ENCODE data around the gene CLRN3.

CLRN3 gene

GRCh38 chr10:127874671-127875448 lies 17.9 kb downstream of the CLRN3 start:
- no peak for DNase-seq

- no peak for DNase-seq
Observed at GRCh38 chr10:127873901-127874470, 18.8 kb downstream of the CLRN3 start.

DNA sequence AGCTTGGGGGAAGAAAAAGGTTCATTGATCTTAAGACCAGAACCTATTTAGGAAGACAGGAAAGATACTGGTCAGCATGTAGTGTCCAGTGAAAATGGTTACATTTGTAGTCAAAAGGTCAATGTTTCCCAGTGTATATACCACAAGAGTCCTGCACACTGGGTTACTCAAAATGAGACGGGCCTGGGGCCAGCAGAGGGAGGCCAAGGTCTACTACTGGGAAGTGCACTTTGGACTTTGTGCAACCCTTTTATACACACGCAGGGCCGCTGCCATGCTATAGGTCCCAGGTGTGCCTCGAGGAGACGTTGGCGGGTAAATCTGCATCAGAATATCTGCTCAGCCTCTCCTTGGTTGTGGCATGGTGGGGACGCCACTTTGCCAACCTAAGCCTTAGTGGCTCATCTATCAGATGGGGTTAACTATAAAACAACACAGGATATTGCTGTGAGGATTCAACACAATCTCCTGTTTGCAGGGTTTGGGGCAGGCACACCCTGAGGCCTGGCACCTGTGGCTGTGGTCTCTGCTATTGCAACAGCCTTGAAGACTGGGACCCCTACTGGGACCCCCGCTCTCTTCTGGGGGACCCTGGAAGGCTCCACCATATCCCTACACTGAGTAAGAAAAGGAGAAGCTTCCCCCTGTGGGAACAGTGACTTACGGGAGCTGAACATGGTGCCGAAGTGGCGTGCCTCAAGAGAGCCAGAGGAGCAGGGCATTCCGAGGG lies 19.7 kb downstream of the CLRN3 start:
- no peak for DNase-seq

GRCh38 chr10:127872011-127872761 lies 20.6 kb downstream of the CLRN3 start:
- DNase-seq, result no peak

DNA sequence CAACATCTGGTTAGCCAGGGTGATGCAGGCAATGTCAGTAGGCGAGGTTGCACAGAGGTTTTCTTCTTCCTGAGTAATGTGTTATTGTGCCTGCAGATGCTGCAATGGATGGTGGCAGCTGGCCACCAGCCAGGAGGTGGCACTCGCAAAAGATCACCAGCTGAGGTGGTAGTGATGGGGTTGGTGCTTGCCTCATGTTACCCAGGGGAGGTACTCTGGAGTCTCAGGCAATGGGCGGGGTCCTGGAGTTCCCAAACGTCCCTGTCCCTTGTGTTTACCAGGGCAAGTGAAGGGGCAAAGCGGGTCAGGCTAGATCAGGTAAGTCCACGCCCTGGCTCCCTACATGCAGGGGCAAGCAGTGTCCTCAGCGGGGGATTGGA lies 21.1 kb downstream of the CLRN3 start:
- no peak for DNase-seq

DNA sequence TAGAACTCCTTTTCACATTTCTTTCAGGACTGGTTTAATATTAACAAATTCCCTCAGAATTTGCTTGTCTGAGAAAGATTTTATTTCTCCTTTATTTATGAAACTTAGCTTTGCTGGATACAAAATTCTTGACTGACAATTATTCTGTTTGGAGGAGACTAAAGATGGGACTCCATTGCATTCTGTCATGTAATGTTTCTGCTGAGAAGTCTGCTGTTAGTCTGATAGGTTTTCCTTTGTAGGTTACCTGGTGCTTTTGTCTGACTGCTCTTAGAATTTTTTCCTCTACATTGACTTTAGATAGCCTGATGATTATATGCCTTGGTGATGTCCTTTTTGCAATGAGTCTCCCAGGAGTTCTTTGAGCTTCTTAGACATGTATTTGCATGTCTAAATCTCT lies 23.4 kb downstream of the CLRN3 start:
- DNase-seq, result no peak

DNA sequence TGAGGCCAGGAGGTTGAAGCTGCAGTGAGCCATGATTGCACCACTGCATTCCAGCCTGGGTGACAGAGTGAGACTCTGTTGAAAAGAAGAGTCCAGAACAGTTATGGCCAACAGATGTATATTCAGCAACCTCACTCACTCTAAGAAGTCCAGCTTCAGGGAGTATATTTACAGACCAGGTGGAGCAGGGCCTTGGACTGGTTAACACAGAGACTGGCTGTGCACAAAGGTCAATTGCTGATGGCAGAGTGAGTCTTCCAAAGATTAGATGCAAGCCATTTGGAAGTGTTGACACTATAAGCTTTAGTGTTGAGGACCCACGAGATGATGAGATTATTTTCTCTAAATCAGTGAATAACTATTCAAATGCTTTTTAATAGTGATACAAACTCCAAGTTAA lies 24.9 kb downstream of the CLRN3 start:
- no peak for DNase-seq

DNA sequence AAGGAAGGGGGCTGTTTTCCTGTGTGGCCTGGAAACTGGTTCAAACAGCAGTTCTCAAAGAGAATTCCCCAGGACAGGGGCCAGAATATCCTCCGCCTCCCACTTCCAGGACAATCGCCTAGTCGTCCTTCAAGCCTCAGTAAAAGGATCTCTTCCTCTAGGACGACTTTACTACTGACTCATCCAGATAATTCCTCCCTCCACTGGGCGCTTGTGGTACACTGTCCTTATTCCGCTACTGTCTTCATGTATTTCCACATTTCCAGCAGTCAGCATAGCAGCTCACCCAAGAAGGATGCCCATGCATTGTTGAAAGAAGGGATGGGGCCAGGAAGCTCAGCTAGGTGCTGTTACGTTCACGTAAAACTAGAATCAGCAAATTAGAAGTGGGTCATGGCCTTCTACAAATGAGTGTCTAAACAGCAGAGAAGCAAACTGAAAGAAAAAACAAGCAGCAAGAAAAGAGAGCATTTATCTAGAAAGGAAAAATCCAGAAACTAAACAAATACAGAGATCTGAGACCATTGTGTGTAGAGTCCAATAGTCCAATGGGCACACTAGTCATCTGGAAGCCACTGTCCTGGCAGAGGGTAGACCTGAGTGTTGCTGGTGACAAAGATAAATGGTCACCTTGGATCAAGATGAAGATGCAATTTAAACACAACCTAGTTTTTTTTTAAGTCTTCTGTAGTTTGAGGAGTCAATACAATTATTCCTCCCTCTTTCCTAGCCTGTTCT lies 26.3 kb downstream of the CLRN3 start:
- DNase-seq, result no peak

- DNase-seq, result no peak
Observed at GRCh38 chr10:127863231-127863825, 29.4 kb downstream of the CLRN3 start.

- no peak for DNase-seq
Observed at GRCh38 chr10:127860592-127860991, 32.1 kb downstream of the CLRN3 start.

GRCh38 chr10:127855976-127856375 lies 36.8 kb downstream of the CLRN3 start:
- DNase-seq, result no peak

DNA sequence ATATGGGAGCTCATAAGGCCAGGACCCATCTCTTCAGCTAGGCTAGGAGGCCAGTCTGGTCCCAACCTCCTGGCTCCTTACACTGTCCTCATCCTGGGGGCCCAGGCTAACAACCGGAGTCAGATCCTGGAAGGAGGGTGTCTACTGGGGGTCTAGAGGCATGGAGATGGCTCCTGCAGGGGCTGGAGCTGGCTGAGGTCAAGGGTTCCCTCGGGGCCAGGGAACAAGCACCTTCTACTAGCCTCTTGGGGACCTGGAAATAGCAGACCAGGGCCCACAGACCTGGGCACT lies 37.2 kb downstream of the CLRN3 start:
- DNase-seq, result no peak

DNA sequence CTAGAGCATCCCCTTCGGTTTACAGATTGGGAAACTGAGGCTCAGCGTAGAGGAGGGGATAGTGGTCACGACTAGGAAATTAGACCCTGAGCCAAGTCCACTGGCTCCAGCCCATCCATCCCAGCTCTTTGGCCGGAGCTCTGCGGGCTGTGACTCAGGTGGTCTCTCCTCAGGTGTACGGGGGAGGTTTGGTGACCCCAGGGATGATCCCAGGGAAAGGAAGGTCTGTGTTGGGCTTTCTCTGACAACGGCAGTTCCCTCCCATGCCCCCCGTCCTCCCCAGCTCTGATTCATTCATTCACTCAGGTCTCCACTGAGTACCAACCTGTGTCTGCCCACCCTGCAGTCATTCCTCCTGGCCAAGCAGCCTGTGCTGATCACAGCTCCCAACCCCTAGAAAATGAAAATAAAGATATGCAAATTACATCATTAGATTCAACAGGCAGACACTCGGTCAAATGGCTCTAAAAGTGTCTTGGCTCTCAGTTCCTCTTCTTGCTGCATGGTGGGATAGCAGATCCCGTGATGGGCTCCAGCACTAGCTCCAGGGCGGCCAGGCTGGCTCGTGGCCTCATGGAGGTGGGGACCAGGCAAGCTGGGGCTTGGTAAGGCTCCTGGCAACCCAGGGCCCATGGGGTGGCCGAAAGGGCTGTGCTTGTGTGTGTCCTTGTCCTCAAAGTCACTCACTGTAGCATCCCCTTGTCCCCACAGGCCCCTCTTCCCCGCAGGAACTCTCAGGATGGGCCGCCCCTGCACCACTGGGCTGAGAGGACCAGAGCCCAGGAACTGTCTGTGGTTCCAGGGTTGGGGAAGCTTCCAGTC lies 37.8 kb downstream of the CLRN3 start:
- DNase-seq, result no peak

- no peak for DNase-seq
Observed at GRCh38 chr10:127853868-127854768, 38.6 kb downstream of the CLRN3 start.

DNA sequence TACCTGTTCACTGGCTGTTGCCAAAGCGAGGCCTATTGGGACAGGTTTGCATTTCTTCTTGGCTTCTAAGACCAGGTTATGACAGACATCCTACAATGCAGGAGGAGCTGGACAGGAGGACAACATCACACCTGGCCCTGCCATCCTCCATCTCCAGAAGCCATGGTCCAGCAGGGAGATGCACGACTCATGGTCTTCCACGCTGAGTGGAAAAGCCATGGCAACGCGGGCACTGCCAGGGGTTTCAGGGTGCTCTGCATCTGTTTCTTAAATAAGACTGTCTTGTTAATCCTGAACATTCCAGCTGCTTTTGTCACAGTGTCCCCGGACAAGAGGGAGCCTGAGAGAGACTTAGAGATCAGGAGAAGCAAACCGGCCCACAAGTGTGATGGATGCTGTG lies 40.3 kb downstream of the CLRN3 start:
- no peak for DNase-seq

DNA sequence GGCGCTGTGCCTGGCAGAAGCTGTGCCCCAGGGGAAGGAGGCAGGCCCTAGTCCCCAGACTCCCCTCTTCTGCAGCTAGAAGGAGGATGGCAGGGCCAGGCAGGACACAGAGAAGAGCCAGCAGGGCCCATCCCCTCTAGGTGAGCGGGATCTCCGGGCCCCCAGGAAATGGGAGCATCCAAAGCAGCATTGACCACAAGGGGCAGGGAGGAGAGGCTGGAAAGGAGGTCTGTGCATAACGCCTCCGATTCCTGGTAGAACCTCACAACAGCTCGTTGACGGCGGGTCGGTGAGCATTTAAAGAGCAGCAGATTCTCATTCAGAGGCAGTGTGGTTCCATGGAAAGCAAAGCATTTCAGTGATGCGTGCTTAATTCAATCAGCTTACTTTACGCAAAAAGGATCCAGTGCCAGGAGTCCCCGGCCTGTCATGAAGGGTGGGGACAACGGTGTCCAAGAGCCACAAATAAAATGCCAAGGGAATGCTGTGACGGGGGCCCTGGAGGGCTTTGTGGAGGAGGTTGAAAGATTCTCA lies 41.0 kb downstream of the CLRN3 start:
- DNase-seq, result no peak

DNA sequence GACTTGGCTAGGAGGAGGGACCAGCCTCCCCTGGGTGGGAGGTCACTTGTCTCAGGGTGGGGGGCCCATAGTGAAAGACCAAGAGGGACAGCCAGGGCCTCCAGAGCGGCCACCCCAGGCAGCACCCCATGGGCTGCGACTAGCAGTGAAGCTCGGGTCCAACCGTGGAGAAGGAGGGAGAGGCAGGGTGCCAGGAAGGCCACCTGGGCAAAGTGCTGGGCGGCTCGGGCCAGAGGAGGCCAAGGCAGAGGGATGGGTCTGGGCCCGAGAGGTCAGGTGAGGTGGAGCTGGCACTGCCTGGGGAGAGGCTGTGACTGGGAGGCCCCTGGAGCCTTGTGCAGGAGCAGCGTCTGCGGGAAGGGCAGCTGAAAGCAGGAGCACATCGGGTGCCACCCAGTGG lies 41.8 kb downstream of the CLRN3 start:
- DNase-seq, result no peak

DNA sequence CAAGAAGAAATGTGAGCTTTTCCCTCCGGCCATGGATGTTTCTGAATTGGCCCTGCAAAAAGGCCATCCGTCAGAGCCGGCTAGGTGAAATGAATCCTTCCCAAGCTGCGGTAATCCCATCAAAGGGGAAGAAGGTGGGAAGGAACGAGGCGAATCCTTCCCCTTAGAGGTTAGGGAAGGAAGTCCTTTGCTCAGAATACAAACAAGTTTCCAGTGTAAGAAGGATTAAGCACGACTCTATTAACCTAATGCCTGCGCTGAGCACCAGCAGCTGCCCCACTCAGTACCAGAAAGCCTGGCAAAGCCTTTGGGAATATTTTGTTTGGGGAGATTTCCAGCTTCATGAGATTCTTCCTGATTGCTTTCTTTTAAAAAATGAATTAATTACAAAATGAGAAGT lies 42.8 kb downstream of the CLRN3 start:
- no peak for DNase-seq

GRCh38 chr10:127849224-127849623 lies 43.5 kb downstream of the CLRN3 start:
- no peak for DNase-seq

DNA sequence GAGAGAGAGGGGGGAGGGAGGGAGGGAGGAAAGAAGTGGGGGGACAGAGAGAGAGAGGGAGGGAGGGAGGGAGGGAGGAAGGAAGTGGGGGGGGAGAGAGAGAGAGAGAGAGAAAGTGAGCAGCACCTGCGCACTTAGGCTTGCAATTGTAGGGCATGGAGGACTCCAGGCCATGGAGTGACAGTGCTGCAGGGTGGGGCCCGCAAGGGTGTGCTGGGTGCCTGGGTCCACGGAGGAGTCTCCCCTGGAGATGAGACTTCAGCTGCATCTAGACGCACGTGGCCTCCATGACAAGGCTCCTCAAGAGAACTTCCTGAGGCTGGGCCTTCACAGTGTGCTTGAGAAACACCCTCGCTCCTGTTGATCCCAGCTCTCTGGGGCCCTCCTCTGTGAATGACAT lies 44.5 kb downstream of the CLRN3 start:
- no peak for DNase-seq

All from activated gamma-delta T cell (primary cell).